Measurements from ENCODE around the gene BRSK1.

BRSK1 gene

DNA sequence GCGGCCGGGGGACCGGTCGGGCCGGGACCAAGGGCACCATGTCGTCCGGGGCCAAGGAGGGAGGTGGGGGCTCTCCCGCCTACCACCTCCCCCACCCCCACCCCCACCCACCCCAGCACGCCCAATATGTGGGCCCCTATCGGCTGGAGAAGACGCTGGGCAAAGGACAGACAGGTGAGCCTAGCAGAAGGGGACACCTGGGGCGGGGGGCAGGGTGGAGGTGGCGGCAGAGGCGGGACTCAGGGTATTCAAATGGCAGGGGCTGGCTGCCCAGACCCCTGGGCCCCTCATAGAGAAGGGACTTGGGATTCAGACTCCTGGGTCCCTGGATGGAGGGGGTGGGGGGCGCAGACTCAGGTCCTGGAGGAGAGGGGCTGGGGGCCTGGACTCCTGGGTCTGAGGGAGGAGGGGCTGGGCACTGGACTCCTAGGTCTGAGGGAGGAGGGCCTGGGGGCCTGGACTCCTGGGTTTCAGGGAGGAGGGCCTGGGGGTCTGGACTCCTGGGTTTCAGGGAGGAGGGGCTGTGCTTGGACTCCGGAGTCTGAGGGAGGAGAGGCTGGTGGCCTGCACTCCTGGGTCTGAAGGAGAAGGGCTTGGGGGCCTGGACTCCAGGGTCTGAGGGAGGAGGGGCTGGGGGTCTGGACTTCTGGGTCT, 735 bp downstream of the BRSK1 start:
- no peaks in the 10 kb centered on the region for H4K20me1 ChIP-seq (ENCODE audit: control insufficient read depth, insufficient read depth, low read depth, low read length)
- peaks cover 1% of the 10 kb centered on the region; the same call in 1 of the 2 replicates for H3K79me2 ChIP-seq (ENCODE audit: control insufficient read depth, low read length)
- H3K4me2 ChIP-seq (ENCODE audit: low read length): no peak overlapping the region
- H3K27ac ChIP-seq (ENCODE audit: low read depth, low read length): no peak overlapping the region
- H3K4me3 ChIP-seq (ENCODE audit: low read length): no peak overlapping the region
- no peaks in the 10 kb centered on the region for H3K9me3 ChIP-seq (ENCODE audit: control insufficient read depth, insufficient read depth, low read length)
- no peaks in the 10 kb centered on the region for H3K36me3 ChIP-seq (ENCODE audit: control insufficient read depth, low read length)
- no peaks in the 10 kb centered on the region for H3K9me2 ChIP-seq (replicated peaks; ENCODE audit: control insufficient read depth, low read length)
- peaks cover 23% of the 10 kb centered on the region for H3K4me1 ChIP-seq (ENCODE audit: control insufficient read depth, low read length)
- H3K27me3 ChIP-seq (ENCODE audit: control insufficient read depth, low read length): peaks cover 3% of the 10 kb centered on the region; the same call in 1 of the 2 replicates
- peaks cover 4% of the 10 kb centered on the region; the same call in 1 of the 2 replicates for H3F3A ChIP-seq (ENCODE audit: control insufficient read depth, insufficient read depth)
- TF ChIP-seq, protein P1, sequence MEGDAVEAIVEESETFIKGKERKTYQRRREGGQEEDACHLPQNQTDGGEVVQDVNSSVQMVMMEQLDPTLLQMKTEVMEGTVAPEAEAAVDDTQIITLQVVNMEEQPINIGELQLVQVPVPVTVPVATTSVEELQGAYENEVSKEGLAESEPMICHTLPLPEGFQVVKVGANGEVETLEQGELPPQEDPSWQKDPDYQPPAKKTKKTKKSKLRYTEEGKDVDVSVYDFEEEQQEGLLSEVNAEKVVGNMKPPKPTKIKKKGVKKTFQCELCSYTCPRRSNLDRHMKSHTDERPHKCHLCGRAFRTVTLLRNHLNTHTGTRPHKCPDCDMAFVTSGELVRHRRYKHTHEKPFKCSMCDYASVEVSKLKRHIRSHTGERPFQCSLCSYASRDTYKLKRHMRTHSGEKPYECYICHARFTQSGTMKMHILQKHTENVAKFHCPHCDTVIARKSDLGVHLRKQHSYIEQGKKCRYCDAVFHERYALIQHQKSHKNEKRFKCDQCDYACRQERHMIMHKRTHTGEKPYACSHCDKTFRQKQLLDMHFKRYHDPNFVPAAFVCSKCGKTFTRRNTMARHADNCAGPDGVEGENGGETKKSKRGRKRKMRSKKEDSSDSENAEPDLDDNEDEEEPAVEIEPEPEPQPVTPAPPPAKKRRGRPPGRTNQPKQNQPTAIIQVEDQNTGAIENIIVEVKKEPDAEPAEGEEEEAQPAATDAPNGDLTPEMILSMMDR (IDR thresholded peaks at IDR 0.05; ENCODE audit: low read depth, low read length, poor library complexity, severe bottlenecking): no peak
- no peak for TF ChIP-seq EZH2phosphoT487 (IDR thresholded peaks at IDR 0.05; ENCODE audit: borderline replicate concordance, low read length)

DNA sequence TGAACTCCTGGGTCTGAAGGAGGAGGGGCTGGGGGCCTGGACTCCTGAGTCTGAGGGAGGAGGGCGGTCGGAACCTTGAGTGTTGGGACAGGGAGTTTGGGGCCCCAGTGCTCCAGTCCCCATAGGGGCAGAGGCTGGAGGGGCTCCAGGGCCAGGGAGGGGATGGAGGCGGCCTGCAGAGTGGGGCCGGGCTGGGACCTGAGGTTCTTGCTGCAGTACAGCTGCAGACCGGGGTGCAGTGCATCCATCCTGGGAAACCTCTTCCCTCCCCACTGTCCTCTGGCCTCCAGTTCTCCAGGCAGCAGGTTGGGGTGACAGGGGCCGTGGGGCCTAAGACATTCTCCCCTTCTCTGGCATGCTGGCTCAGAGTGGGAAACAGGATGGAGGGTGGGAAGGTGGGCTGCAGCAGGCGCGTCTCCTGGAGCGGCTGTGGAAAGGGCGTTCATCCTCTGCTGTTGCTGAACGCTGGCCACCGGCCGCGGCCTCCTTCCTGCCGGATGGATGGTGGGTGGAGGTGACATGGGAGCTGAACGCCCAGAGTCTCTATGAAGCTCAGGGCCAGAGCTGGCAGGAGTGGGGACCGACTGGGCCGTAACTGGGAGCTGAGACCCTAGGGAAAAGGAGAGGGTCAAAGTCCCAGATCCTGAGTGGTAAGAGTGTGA, 1.6 kb downstream of the BRSK1 start:
- H3K27ac ChIP-seq (ENCODE audit: low read depth, low read length): no peak overlapping the region
- H3K36me3 ChIP-seq (ENCODE audit: control insufficient read depth, low read length): no peaks in the 10 kb centered on the region
- H3K79me2 ChIP-seq (ENCODE audit: control insufficient read depth, low read length): no peaks in the 10 kb centered on the region
- H3K27me3 ChIP-seq (ENCODE audit: control insufficient read depth, low read length): peaks cover 3% of the 10 kb centered on the region; the same call in 1 of the 2 replicates
- H4K20me1 ChIP-seq (ENCODE audit: control insufficient read depth, insufficient read depth, low read depth, low read length): no peaks in the 10 kb centered on the region
- H3K4me1 ChIP-seq (ENCODE audit: control insufficient read depth, low read length): peaks cover 21% of the 10 kb centered on the region
- H3K4me3 ChIP-seq (ENCODE audit: low read length): no peak overlapping the region
- peaks cover 7% of the 10 kb centered on the region for H3F3A ChIP-seq (ENCODE audit: control insufficient read depth, insufficient read depth)
- no peaks in the 10 kb centered on the region for H3K9me2 ChIP-seq (replicated peaks; ENCODE audit: control insufficient read depth, low read length)
- H3K9me3 ChIP-seq (ENCODE audit: control insufficient read depth, insufficient read depth, low read length): no peaks in the 10 kb centered on the region
- TF ChIP-seq, protein P1 (IDR thresholded peaks at IDR 0.05; ENCODE audit: low read depth, low read length, poor library complexity, severe bottlenecking): no peak
- TF ChIP-seq EZH2phosphoT487 (IDR thresholded peaks at IDR 0.05; ENCODE audit: borderline replicate concordance, low read length): no peak
- H3K4me2 ChIP-seq (ENCODE audit: low read length): no peak overlapping the region

DNA sequence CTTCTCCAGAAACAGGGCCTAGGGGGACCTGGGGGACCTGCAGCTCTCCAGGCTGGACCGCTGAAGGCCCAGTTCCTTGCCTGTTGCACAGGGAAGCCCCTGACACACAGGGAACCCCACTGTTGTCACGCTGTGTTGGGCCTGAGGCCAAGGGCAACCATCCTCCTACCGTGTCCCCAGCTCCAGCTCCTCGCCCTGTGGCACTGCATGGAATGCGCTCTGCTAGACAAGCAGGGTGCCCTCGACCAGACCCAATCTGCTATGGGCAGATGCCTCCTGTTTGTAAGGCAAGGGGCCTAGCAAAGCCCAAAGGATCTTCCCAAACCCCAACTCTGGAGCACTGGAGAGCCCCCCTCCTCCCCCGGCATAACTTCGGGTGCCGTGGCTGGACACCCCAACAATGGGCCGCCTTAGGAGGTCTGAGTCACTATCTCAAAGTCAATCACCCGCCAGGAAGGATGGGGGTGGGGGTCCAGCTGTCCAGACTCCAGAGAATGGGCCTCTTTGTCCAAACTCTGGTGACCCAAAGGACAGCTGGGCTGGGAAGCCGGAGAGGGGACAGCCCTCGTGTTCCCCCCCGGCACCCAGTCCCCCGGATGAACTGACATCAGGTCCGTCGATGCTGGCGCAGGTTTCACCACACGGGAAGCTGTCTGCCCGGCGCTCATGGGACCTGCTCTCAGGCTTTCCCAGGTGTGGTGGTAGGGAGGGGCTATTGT, 3.7 kb downstream of the BRSK1 start:
- no peak overlapping the region for H3K4me3 ChIP-seq (ENCODE audit: low read length)
- no peaks in the 10 kb centered on the region for H3K79me2 ChIP-seq (ENCODE audit: control insufficient read depth, low read length)
- H3K36me3 ChIP-seq (ENCODE audit: control insufficient read depth, low read length): no peaks in the 10 kb centered on the region
- peaks cover 10% of the 10 kb centered on the region for H3K4me1 ChIP-seq (ENCODE audit: control insufficient read depth, low read length)
- no peaks in the 10 kb centered on the region for H4K20me1 ChIP-seq (ENCODE audit: control insufficient read depth, insufficient read depth, low read depth, low read length)
- no peak overlapping the region for H3K27ac ChIP-seq (ENCODE audit: low read depth, low read length)
- H3F3A ChIP-seq (ENCODE audit: control insufficient read depth, insufficient read depth): peaks cover 3% of the 10 kb centered on the region; the same call in 1 of the 2 replicates
- no peaks in the 10 kb centered on the region for H3K9me2 ChIP-seq (replicated peaks; ENCODE audit: control insufficient read depth, low read length)
- no peaks in the 10 kb centered on the region for H3K9me3 ChIP-seq (ENCODE audit: control insufficient read depth, insufficient read depth, low read length)
- H3K27me3 ChIP-seq (ENCODE audit: control insufficient read depth, low read length): peaks cover 3% of the 10 kb centered on the region; the same call in 1 of the 2 replicates
- TF ChIP-seq, protein P1 (IDR thresholded peaks at IDR 0.05; ENCODE audit: low read depth, low read length, poor library complexity, severe bottlenecking): no peak
- no peak for TF ChIP-seq EZH2phosphoT487 (IDR thresholded peaks at IDR 0.05; ENCODE audit: borderline replicate concordance, low read length)
- no peak overlapping the region for H3K4me2 ChIP-seq (ENCODE audit: low read length)

Measured in DOHH2 (cell line).